Measurements from ENCODE around the gene SLC16A2.

The SLC16A2 gene

GRCh38 chrX:74521961-74522751 lies 100.9 kb downstream of the SLC16A2 start:
- intact Hi-C loops (cut with DNase I; ENCODE audit: low total_unique reads): no loop called here
- no peak for DNase-seq
- H3K27me3 ChIP-seq: no peaks in the 10 kb centered on the region
- no peaks in the 10 kb centered on the region for H3K9me3 ChIP-seq
- peak overlapping the region; percentile 2 to 25 for H3K27ac ChIP-seq
- H3K4me1 ChIP-seq: no peaks in the 10 kb centered on the region
- TF ChIP-seq, protein P1, sequence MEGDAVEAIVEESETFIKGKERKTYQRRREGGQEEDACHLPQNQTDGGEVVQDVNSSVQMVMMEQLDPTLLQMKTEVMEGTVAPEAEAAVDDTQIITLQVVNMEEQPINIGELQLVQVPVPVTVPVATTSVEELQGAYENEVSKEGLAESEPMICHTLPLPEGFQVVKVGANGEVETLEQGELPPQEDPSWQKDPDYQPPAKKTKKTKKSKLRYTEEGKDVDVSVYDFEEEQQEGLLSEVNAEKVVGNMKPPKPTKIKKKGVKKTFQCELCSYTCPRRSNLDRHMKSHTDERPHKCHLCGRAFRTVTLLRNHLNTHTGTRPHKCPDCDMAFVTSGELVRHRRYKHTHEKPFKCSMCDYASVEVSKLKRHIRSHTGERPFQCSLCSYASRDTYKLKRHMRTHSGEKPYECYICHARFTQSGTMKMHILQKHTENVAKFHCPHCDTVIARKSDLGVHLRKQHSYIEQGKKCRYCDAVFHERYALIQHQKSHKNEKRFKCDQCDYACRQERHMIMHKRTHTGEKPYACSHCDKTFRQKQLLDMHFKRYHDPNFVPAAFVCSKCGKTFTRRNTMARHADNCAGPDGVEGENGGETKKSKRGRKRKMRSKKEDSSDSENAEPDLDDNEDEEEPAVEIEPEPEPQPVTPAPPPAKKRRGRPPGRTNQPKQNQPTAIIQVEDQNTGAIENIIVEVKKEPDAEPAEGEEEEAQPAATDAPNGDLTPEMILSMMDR (IDR thresholded peaks at IDR 0.05): no peak
- H3K4me3 ChIP-seq: no peak overlapping the region
- H3K36me3 ChIP-seq: no peaks in the 10 kb centered on the region

- TF ChIP-seq, protein P1 (IDR thresholded peaks at IDR 0.05): no peak
- intact Hi-C loops (cut with DNase I; ENCODE audit: low total_unique reads): no loop called here
- no peak for DNase-seq
- Histone ChIP-seq H3K27me3 (no peaks in the 10 kb centered on the region), H3K9me3 (no peaks in the 10 kb centered on the region), H3K36me3 (no peaks in the 10 kb centered on the region), H3K4me1 (no peaks in the 10 kb centered on the region), H3K4me3 (no peak overlapping the region), H3K27ac (no peak overlapping the region)
Observed at GRCh38 chrX:74523224-74523623, 101.9 kb downstream of the SLC16A2 start.

GRCh38 chrX:74523870-74524735 lies 102.8 kb downstream of the SLC16A2 start:
- H3K9me3 ChIP-seq: no peaks in the 10 kb centered on the region
- no peak for DNase-seq
- intact Hi-C loops (cut with DNase I; ENCODE audit: low total_unique reads): no loop called here
- H3K27ac ChIP-seq: no peak overlapping the region
- H3K36me3 ChIP-seq: no peaks in the 10 kb centered on the region
- no peaks in the 10 kb centered on the region for H3K4me1 ChIP-seq
- H3K4me3 ChIP-seq: no peak overlapping the region
- no peaks in the 10 kb centered on the region for H3K27me3 ChIP-seq
- TF ChIP-seq, protein P1 (IDR thresholded peaks at IDR 0.05): no peak

DNA sequence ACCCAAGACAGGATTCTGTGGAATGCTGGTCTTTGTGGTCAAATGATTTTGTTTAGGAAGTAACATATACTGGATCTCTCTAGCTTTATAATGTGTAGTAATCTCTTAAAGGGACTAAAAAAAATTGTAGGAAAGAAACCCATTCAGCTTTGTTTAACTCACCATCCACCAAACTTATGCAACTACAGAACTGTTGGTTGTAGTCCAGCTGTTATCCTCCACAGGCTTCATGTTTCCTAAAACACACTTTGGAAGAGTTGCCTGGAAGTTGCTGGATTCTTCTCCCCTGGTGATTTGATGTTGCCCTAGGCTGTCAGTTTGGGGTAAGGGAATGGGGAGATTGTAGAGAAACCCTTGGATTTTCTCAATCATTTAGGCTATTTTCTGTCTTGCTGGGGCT lies 103.8 kb downstream of the SLC16A2 start:
- Histone ChIP-seq H3K27ac (no peak overlapping the region), H3K36me3 (no peaks in the 10 kb centered on the region), H3K27me3 (no peaks in the 10 kb centered on the region), H3K4me1 (no peaks in the 10 kb centered on the region), H3K4me3 (no peak overlapping the region), H3K9me3 (no peaks in the 10 kb centered on the region)
- intact Hi-C loops (cut with DNase I; ENCODE audit: low total_unique reads): no loop called here
- DNase-seq: no peak
- TF ChIP-seq, protein P1 (IDR thresholded peaks at IDR 0.05): no peak

GRCh38 chrX:74526764-74527163 lies 105.5 kb downstream of the SLC16A2 start:
- Histone ChIP-seq H3K27me3 (no peaks in the 10 kb centered on the region), H3K4me3 (no peak overlapping the region), H3K27ac (no peak overlapping the region), H3K9me3 (no peaks in the 10 kb centered on the region), H3K4me1 (no peaks in the 10 kb centered on the region), H3K36me3 (peaks cover 0 to 7% (median 0%) of the 10 kb centered on the region in 3 donors)
- intact Hi-C loops (cut with DNase I; ENCODE audit: low total_unique reads): no loop called here
- TF ChIP-seq, protein P1 (IDR thresholded peaks at IDR 0.05): no peak
- DNase-seq: no peak
